ENCODE measurements around the gene SGCA.

SGCA gene

GRCh38 chr17:50181144-50181543 lies 15.3 kb downstream of the SGCA start:
- H3K36me3 ChIP-seq (ENCODE audit: insufficient read depth, low read length), result no peaks in the 10 kb centered on the region
- H3K4me3 ChIP-seq (ENCODE audit: low read depth in 1 of 2, low read length in 2 of 2), result no peak overlapping the region
- no peak for ATAC-seq (ENCODE audit: insufficient read depth, low read depth)
- H3K79me2 ChIP-seq (ENCODE audit: insufficient read depth, low read length), result no peaks in the 10 kb centered on the region
- no peak overlapping the region for H3K27ac ChIP-seq (ENCODE audit: low read length)
- DNase-seq, result no peak
- H3K9me3 ChIP-seq (ENCODE audit: insufficient read depth, low read length, severe bottlenecking), result no peaks in the 10 kb centered on the region
- 0 out of 2 replicates have a peak, but pooled peaks cover 3% of the 10 kb centered on the region for H3K4me1 ChIP-seq (ENCODE audit: insufficient read depth, low read length)
- no peak overlapping the region for H3K9ac ChIP-seq (ENCODE audit: low read depth, low read length)
- H2AFZ ChIP-seq (ENCODE audit: low read depth, low read length), result no peak overlapping the region
- no peaks in the 10 kb centered on the region for H4K20me1 ChIP-seq (ENCODE audit: insufficient read depth, low read length)
- TF ChIP-seq EZH2 (IDR thresholded peaks at IDR 0.05; ENCODE audit: borderline replicate concordance, low read depth, low read length, severe bottlenecking), result no peak
- no peak overlapping the region for H3K4me2 ChIP-seq (ENCODE audit: insufficient read depth, low read length)
- no peaks in the 10 kb centered on the region for H3K27me3 ChIP-seq (ENCODE audit: insufficient read depth, low read length, poor library complexity)

- no peak for TF ChIP-seq CTCF (IDR thresholded peaks at IDR 0.05; ENCODE audit: borderline replicate concordance, extremely low read depth, low read length, poor library complexity, severe bottlenecking)
- no peak for TF ChIP-seq EZH2 (IDR thresholded peaks at IDR 0.05; ENCODE audit: borderline replicate concordance, low read depth, low read length, severe bottlenecking)
- no peak overlapping the region for H3K4me2 ChIP-seq (ENCODE audit: insufficient read depth, low read length)
- H3K27ac ChIP-seq (ENCODE audit: low read length), result no peak overlapping the region
- DNase-seq, result no peak
- no peaks in the 10 kb centered on the region for H3K27me3 ChIP-seq (ENCODE audit: insufficient read depth, low read length, poor library complexity)
- no peak overlapping the region for H2AFZ ChIP-seq (ENCODE audit: low read depth, low read length)
- H3K79me2 ChIP-seq (ENCODE audit: insufficient read depth, low read length), result no peaks in the 10 kb centered on the region
- 0 out of 2 replicates have a peak, but pooled peaks cover 3% of the 10 kb centered on the region for H3K4me1 ChIP-seq (ENCODE audit: insufficient read depth, low read length)
- ATAC-seq (ENCODE audit: insufficient read depth, low read depth), result no peak
- no peaks in the 10 kb centered on the region for H4K20me1 ChIP-seq (ENCODE audit: insufficient read depth, low read length)
- H3K9ac ChIP-seq (ENCODE audit: low read depth, low read length), result no peak overlapping the region
- H3K4me3 ChIP-seq (ENCODE audit: low read depth in 1 of 2, low read length in 2 of 2), result no peak overlapping the region
- H3K9me3 ChIP-seq (ENCODE audit: insufficient read depth, low read length, severe bottlenecking), result no peaks in the 10 kb centered on the region
- no peaks in the 10 kb centered on the region for H3K36me3 ChIP-seq (ENCODE audit: insufficient read depth, low read length)
These were observed 16.1 kb downstream of the SGCA start for GRCh38 chr17:50181591-50182560.

- Histone ChIP-seq H3K4me1 (ENCODE audit: insufficient read depth, low read length) (0 out of 2 replicates have a peak, but pooled peaks cover 3% of the 10 kb centered on the region), H4K20me1 (ENCODE audit: insufficient read depth, low read length) (no peaks in the 10 kb centered on the region), H3K36me3 (ENCODE audit: insufficient read depth, low read length) (no peaks in the 10 kb centered on the region), H3K4me3 (ENCODE audit: low read depth in 1 of 2, low read length in 2 of 2) (no peak overlapping the region), H3K27me3 (ENCODE audit: insufficient read depth, low read length, poor library complexity) (peaks cover 5% of the 10 kb centered on the region), H2AFZ (ENCODE audit: low read depth, low read length) (no peak overlapping the region), H3K27ac (ENCODE audit: low read length) (no peak overlapping the region), H3K79me2 (ENCODE audit: insufficient read depth, low read length) (no peaks in the 10 kb centered on the region), H3K4me2 (ENCODE audit: insufficient read depth, low read length) (no peak overlapping the region), H3K9me3 (ENCODE audit: insufficient read depth, low read length, severe bottlenecking) (no peaks in the 10 kb centered on the region), H3K9ac (ENCODE audit: low read depth, low read length) (no peak overlapping the region)
- DNase-seq (no peak), ATAC-seq (ENCODE audit: insufficient read depth, low read depth) (no peak)
- TF ChIP-seq EZH2 (IDR thresholded peaks at IDR 0.05; ENCODE audit: borderline replicate concordance, low read depth, low read length, severe bottlenecking) (no peak), CTCF (IDR thresholded peaks at IDR 0.05; ENCODE audit: borderline replicate concordance, extremely low read depth, low read length, poor library complexity, severe bottlenecking) (no peak)
These were observed 17.1 kb downstream of the SGCA start for GRCh38 chr17:50182783-50183420.
